H1 (cell line): ENCODE measurements around the gene CDH12. TPM values are rescaled to one million over a fixed set of nuclear protein-coding genes. Genes with fewer than 3 reads are reported as not detected.

Experiments used
- CTCF ChIA-PET: fragments of 300-600 bp; sonication (Branson Sonifier 250); formaldehyde crosslinking; loops from one replicate; lab custom pipeline; 2021; ENCODE audit not compliant: partially characterized antibody; lab: Charles Lee
- POLR2A ChIA-PET: fragments of 300-600 bp; sonication (Branson Sonifier 250); formaldehyde crosslinking; loops from one replicate; lab custom pipeline; 2021; ENCODE audit warnings: inconsistent platforms; ENCODE audit not compliant: partially characterized antibody; lab: Charles Lee
- DNase-seq, 2 experiments: peaks; one replicate each; pipeline versions ENCODE4 v3.0.0 to v3.0.0-alpha.2; 2010 to 2022; ENCODE audit warnings: low spot score in 2 of 2, low read depth in 1 of 2, mixed read lengths in 1 of 2
- FAIRE-seq: peaks from 2 replicates; lab custom pipeline; 2011; peaks lifted over from hg19 to GRCh38; lab: Jason Lieb, UNC
- H2AFZ ChIP-seq: 2 replicates; pipeline ENCODE4 v1.8.1; 2012; ENCODE audit warnings: low read length, inconsistent platforms
- H2AK5ac ChIP-seq: 2 replicates; pipeline ENCODE4 v1.6.1; 2013; ENCODE audit warnings: low read depth, low read length
- H2BK120ac ChIP-seq: replicated peaks from 2 replicates; pipeline ENCODE3; 2013; ENCODE audit warnings: low read depth, low read length, inconsistent platforms
- H2BK12ac ChIP-seq: 2 replicates; pipeline ENCODE4 v1.6.1; 2013; ENCODE audit warnings: low read depth, low read length
- H2BK15ac ChIP-seq: 2 replicates; pipeline ENCODE4 v1.6.1; 2013; ENCODE audit warnings: low read length
- H2BK20ac ChIP-seq: 2 replicates; pipeline ENCODE4 v1.6.1; 2013; ENCODE audit warnings: low read length
- H2BK5ac ChIP-seq: 2 replicates; pipeline ENCODE4 v1.6.1; 2013; ENCODE audit warnings: low read depth, low read length
- H3K14ac ChIP-seq: 2 replicates; pipeline ENCODE4 v1.6.1; 2013; ENCODE audit warnings: inconsistent platforms; ENCODE audit not compliant: insufficient read length
- H3K18ac ChIP-seq: 2 replicates; pipeline ENCODE4 v1.6.1; 2013; ENCODE audit warnings: low read length; ENCODE audit errors: extremely low read depth
- H3K23ac ChIP-seq: 2 replicates; pipeline ENCODE4 v1.6.1; 2013; ENCODE audit warnings: inconsistent platforms; ENCODE audit not compliant: insufficient read length
- H3K23me2 ChIP-seq: 2 replicates; pipeline ENCODE4 v1.6.1; 2013; ENCODE audit warnings: low read depth, low read length
- H3K27ac ChIP-seq: 2 replicates; pipeline ENCODE4 v1.6.1; 2011; ENCODE audit warnings: low read depth, low read length, inconsistent platforms
- H3K27me3 ChIP-seq, 4 experiments: replicated peaks in 1 of 4; 1 replicate in 1 of 4; 2 replicates in 3 of 4; pipeline versions ENCODE4 v1.6.1 to v1.8.1; 2011 to 2013; ENCODE audit warnings: low read length in 3 of 4, mild to moderate bottlenecking in 3 of 4, inconsistent platforms in 2 of 4, mixed read lengths in 2 of 4, moderate library complexity in 1 of 4; ENCODE audit not compliant: control insufficient read depth in 3 of 4, insufficient read depth in 3 of 4; ENCODE audit errors: extremely low read depth in 1 of 4
- H3K36me3 ChIP-seq, 4 experiments: 2 replicates each; pipeline versions ENCODE4 v1.6.1 to v1.8.1; 2011 to 2013; ENCODE audit warnings: mild to moderate bottlenecking in 4 of 4, low read length in 3 of 4, moderate library complexity in 2 of 4, control low read depth in 1 of 4, inconsistent platforms in 1 of 4; ENCODE audit not compliant: insufficient read depth in 4 of 4, control insufficient read depth in 2 of 4
- H3K4ac ChIP-seq: replicated peaks from 2 replicates; pipeline ENCODE3; 2013; ENCODE audit warnings: low read length, low read depth, mixed read lengths, inconsistent platforms; ENCODE audit not compliant: insufficient read length
- H3K4me1 ChIP-seq, 4 experiments: replicated peaks in 1 of 4; 1 replicate in 1 of 4; 2 replicates in 3 of 4; pipeline versions ENCODE4 v1.6.1 to v1.8.1; 2011 to 2013; ENCODE audit warnings: low read length in 3 of 4, inconsistent platforms in 2 of 4, mixed read lengths in 1 of 4; ENCODE audit not compliant: insufficient read depth in 4 of 4, control insufficient read depth in 3 of 4
- H3K4me2 ChIP-seq, 2 experiments: 2 replicates each; pipeline versions ENCODE4 v1.6.1 to v1.8.1; 2011 to 2013; ENCODE audit warnings: low read depth in 2 of 2, low read length in 2 of 2, control low read depth in 1 of 2, inconsistent platforms in 1 of 2, mild to moderate bottlenecking in 1 of 2; ENCODE audit not compliant: insufficient read depth in 1 of 2
- H3K4me3 ChIP-seq, 4 experiments: fragments of 200-600, 300-600 bp in 1 of 4; sonication (generic), shearing (Covaris generic), sonication (Bioruptor Twin) in 1 of 4; 2 replicates each; pipeline versions ENCODE4 v1.5.1 to v1.8.1; 2011 to 2016; ENCODE audit warnings: low read length in 4 of 4, low read depth in 3 of 4, control low read depth in 2 of 4, inconsistent platforms in 2 of 4, mild to moderate bottlenecking in 2 of 4, mixed read lengths in 1 of 4, moderate library complexity in 1 of 4; ENCODE audit not compliant: insufficient read depth in 2 of 4; ENCODE audit errors: extremely low read depth in 1 of 4
- H3K56ac ChIP-seq: replicated peaks from 2 replicates; pipeline ENCODE3; 2013; ENCODE audit warnings: low read depth, mild to moderate bottlenecking, mixed read lengths, low read length, inconsistent platforms; ENCODE audit not compliant: insufficient read length
- H3K79me1 ChIP-seq: 2 replicates; pipeline ENCODE4 v1.6.1; 2013; ENCODE audit warnings: low read depth, low read length, control low read depth
- H3K79me2 ChIP-seq, 2 experiments: 2 replicates each; pipeline versions ENCODE4 v1.6.1 to v1.8.1; 2012 to 2013; ENCODE audit warnings: low read length in 2 of 2, mild to moderate bottlenecking in 2 of 2, inconsistent platforms in 1 of 2; ENCODE audit not compliant: insufficient read depth in 2 of 2, control insufficient read depth in 1 of 2
- H3K9ac ChIP-seq, 4 experiments: replicated peaks in 1 of 4; 1 replicate in 1 of 4; 2 replicates in 3 of 4; pipeline versions ENCODE4 v1.6.1 to v1.8.1; 2011 to 2013; ENCODE audit warnings: low read depth in 3 of 4, low read length in 3 of 4, control low read depth in 2 of 4, mild to moderate bottlenecking in 2 of 4, moderate library complexity in 2 of 4, inconsistent platforms in 1 of 4; ENCODE audit errors: extremely low read depth in 1 of 4
- H3K9me3 ChIP-seq, 2 experiments: 2 replicates each; pipeline versions ENCODE4 v1.6.1 to v1.8.1; 2012 to 2013; ENCODE audit warnings: mild to moderate bottlenecking in 2 of 2, moderate library complexity in 2 of 2, control low read depth in 1 of 2, inconsistent platforms in 1 of 2, low read depth in 1 of 2, low read length in 1 of 2, mixed read lengths in 1 of 2; ENCODE audit not compliant: insufficient read depth in 2 of 2
- H4K20me1 ChIP-seq, 2 experiments: replicated peaks in 1 of 2; 2 replicates each; pipeline versions ENCODE3 to v1.8.1; 2011 to 2013; ENCODE audit warnings: inconsistent platforms in 2 of 2, low read length in 2 of 2, mild to moderate bottlenecking in 1 of 2; ENCODE audit not compliant: insufficient read depth in 2 of 2, control insufficient read depth in 1 of 2
- H4K5ac ChIP-seq: 2 replicates; pipeline ENCODE4 v1.6.1; 2013; ENCODE audit warnings: low read length, low read depth, mixed read lengths, inconsistent platforms; ENCODE audit not compliant: insufficient read length
- H4K8ac ChIP-seq: 2 replicates; pipeline ENCODE4 v1.8.0; 2013; ENCODE audit warnings: mild to moderate bottlenecking, moderate library complexity, low read length, inconsistent platforms; ENCODE audit not compliant: insufficient read depth; ENCODE audit errors: extremely low read depth
- H4K91ac ChIP-seq: replicated peaks from 2 replicates; pipeline ENCODE3; 2013; ENCODE audit warnings: low read length, mixed read lengths, inconsistent platforms; ENCODE audit not compliant: insufficient read length
- CHD1 ChIP-seq: IDR thresholded peaks from 2 replicates; pipeline ENCODE4 v1.6.1; 2012; ENCODE audit warnings: low read depth, low read length, improper control_type of control experiment
- CHD2 ChIP-seq: IDR thresholded peaks from 2 replicates; pipeline ENCODE4 v1.6.1; 2012; ENCODE audit warnings: low read length, improper control_type of control experiment
- CTBP2 ChIP-seq: IDR thresholded peaks from 2 replicates; pipeline ENCODE4 v1.7.0; 2011; ENCODE audit warnings: borderline replicate concordance, mild to moderate bottlenecking, moderate library complexity, mixed read lengths, low read length; ENCODE audit not compliant: insufficient read depth, insufficient read length
- CTCF ChIP-seq, 3 experiments: IDR thresholded peaks; 1 replicate in 2 of 3; 2 replicates in 1 of 3; pipeline versions ENCODE4 v1.5.1 to v1.6.1; 2011; ENCODE audit warnings: low read length in 3 of 3, mild to moderate bottlenecking in 3 of 3, inconsistent platforms in 2 of 3, low read depth in 1 of 3, moderate library complexity in 1 of 3; ENCODE audit not compliant: insufficient read depth in 1 of 3; ENCODE audit errors: control extremely low read depth in 1 of 3
- JUND ChIP-seq: IDR thresholded peaks from 2 replicates; pipeline ENCODE4 v1.6.1; 2011; ENCODE audit warnings: mild to moderate bottlenecking, improper control_type of control experiment, low read length
- KDM4A ChIP-seq: IDR thresholded peaks from one replicate; pipeline ENCODE4 v1.7.1; 2012; ENCODE audit warnings: low read depth, mild to moderate bottlenecking, moderate library complexity, low read length, inconsistent platforms; ENCODE audit not compliant: severe bottlenecking
- NRF1 ChIP-seq: IDR thresholded peaks from 2 replicates; pipeline ENCODE4 v1.6.1; 2011; ENCODE audit warnings: mild to moderate bottlenecking, low read depth, low read length, improper control_type of control experiment
- PHF8 ChIP-seq: fragments of 200-600 bp; sonication (generic); conservative IDR thresholded peaks from 2 replicates; pipeline ENCODE4 v1.7.1; 2012; ENCODE audit warnings: low read depth, mild to moderate bottlenecking, inconsistent platforms, low read length, moderate library complexity
- RNF2 ChIP-seq: fragments of 200-900, 300-1000 bp; sonication (generic); IDR thresholded peaks from 2 replicates; pipeline ENCODE4 v1.7.1; 2016; ENCODE audit warnings: borderline replicate concordance, low read depth, mild to moderate bottlenecking, antibody characterized with exemption, low read length; ENCODE audit not compliant: poor library complexity, severe bottlenecking; ENCODE audit errors: missing control alignments
- SIX5 ChIP-seq: IDR thresholded peaks from 2 replicates; pipeline ENCODE4 v1.6.1; 2011; ENCODE audit warnings: mild to moderate bottlenecking, low read depth, low read length
- USF2 ChIP-seq: IDR thresholded peaks from 2 replicates; pipeline ENCODE4 v1.6.1; 2011; ENCODE audit warnings: low read length, improper control_type of control experiment
- WGBS, 2 experiments: shearing (Covaris generic) in 1 of 2; methylation state at CpG; one replicate each; pipeline versions ENCODE4 v1.1.6 to v1.1.7; 2013 to 2015; ENCODE audit warnings: low lambda C conversion rate in 2 of 2, mixed read lengths in 2 of 2, inconsistent platforms in 1 of 2, low coverage in 1 of 2, missing lambda C conversion rate in 1 of 2; ENCODE audit not compliant: insufficient replicate concordance in 2 of 2, insufficient coverage in 1 of 2, insufficient read length in 1 of 2; ENCODE audit errors: extremely low coverage in 1 of 2, missing lambda C conversion rate in 1 of 2; 5-methylcytosine and 5-hydroxymethylcytosine counted together
- polyA plus RNA-seq, 7 experiments: library from polyadenylated mRNA; depleted of rRNA in 3 of 7; stranded (reverse) in 5 of 7; unstranded in 2 of 7; fragments of >200 nt in 5 of 7; fragments of 200-250 nt in 2 of 7; gene quantifications; 1 replicate in 5 of 7; 2 replicates in 1 of 7; 4 replicates in 1 of 7; pipeline versions ENCODE4 v1.2.1 to v1.2.3, GENCODE V29; 2011 to 2013; ENCODE audit warnings: missing spikeins in 2 of 7, mixed read lengths in 2 of 7
- total RNA-seq: library from RNA; stranded (reverse); fragmentation: NEBNext Ultra II Directional; extraction: Animal tissue kit (Norgen Biotek cat#: 25700); gene quantifications from 2 replicates; pipeline ENCODE4 v1.2.1, GENCODE V29; 2021

Gene CDH12
- total and polyA plus RNA-seq, 2 of the 8 experiments (the other 6 are each of a cell fraction or from before 2014, with no cell fraction given), result 0.03 TPM; not detected in 1

- Histone ChIP-seq H2AK5ac (no peak overlapping the region), H2BK15ac (no peak overlapping the region), H2BK5ac (no peak overlapping the region), H3K4me3 (no peak overlapping the region), H4K8ac (no peak overlapping the region), H2BK120ac (no peak overlapping the region), H3K27me3 (no peaks in the 10 kb centered on the region), H3K14ac (no peak overlapping the region), H2AFZ (no peak overlapping the region), H3K9me3 (no peaks in the 10 kb centered on the region), H3K79me1 (no peaks in the 10 kb centered on the region), H2BK20ac (no peak overlapping the region), H3K27ac (no peak overlapping the region), H3K36me3 (no peaks in the 10 kb centered on the region), H4K91ac (no peak overlapping the region), H3K4me1 (no peaks in the 10 kb centered on the region), H3K4ac (no peak overlapping the region), H3K56ac (no peak overlapping the region), H3K23me2 (no peaks in the 10 kb centered on the region), H3K4me2 (no peak overlapping the region), H3K23ac (no peak overlapping the region), H3K79me2 (no peaks in the 10 kb centered on the region), H4K5ac (no peak overlapping the region), H3K18ac (no peak overlapping the region), H3K9ac (no peak overlapping the region), H4K20me1 (no peaks in the 10 kb centered on the region), H2BK12ac (no peak overlapping the region)
- POLR2A ChIA-PET, result no interaction called here
- CTCF ChIA-PET, result no interaction called here
- 91% methylated on average over 2 of the region's 2 CpGs; no CpG with 5 or more reads in 1 of the 2 experiments for whole genome bisulfite sequencing, 2 experiments
- no peak for DNase-seq
- no peak for FAIRE-seq
- TF ChIP-seq CHD1 (no peak), CHD2 (no peak), USF2 (no peak), SIX5 (no peak), JUND (no peak), PHF8 (no peak), RNF2 (no peak), NRF1 (no peak), CTCF (IDR thresholded peaks at IDR 0.05; ENCODE audit: control extremely low read depth in 1 of 3, insufficient read depth in 1 of 3, low read depth in 1 of 3, low read length in 3 of 3) (no peak), CTBP2 (no peak), KDM4A (no peak)
These were observed 8.5 kb downstream of the CDH12 start for GRCh38 chr5:22844636-22845035.
